HEK293 (cell line): ENCODE data around the gene LRP1.

ENCODE experiments used
- BCL11A ChIP-seq: fragments of 450-650 bp; formaldehyde crosslinking; IDR thresholded peaks from 2 replicates; pipeline ENCODE4 v1.5.1; 2016; ENCODE audit warnings: low read depth, missing biosample characterization, missing genetic modification characterization
- GLI2 ChIP-seq: fragments of 450-650 bp; formaldehyde crosslinking; IDR thresholded peaks from 2 replicates; pipeline ENCODE4; 2017; ENCODE audit warnings: missing biosample characterization, missing genetic modification characterization, low read depth, borderline replicate concordance
- GLIS1 ChIP-seq: fragments of 450-650 bp; formaldehyde crosslinking; IDR thresholded peaks from 2 replicates; pipeline ENCODE4 v1.5.1; 2016; ENCODE audit warnings: missing biosample characterization, missing genetic modification characterization
- HIC1 ChIP-seq: fragments of 450-650 bp; formaldehyde crosslinking; IDR thresholded peaks from 2 replicates; pipeline ENCODE4 v1.5.1; 2016; ENCODE audit warnings: missing biosample characterization, missing genetic modification characterization
- KLF9 ChIP-seq: fragments of 450-650 bp; formaldehyde crosslinking; IDR thresholded peaks from 2 replicates; pipeline ENCODE4 v1.5.1; 2016; ENCODE audit warnings: missing biosample characterization, missing genetic modification characterization, low read depth
- PATZ1 ChIP-seq: fragments of 450-650 bp; formaldehyde crosslinking; IDR thresholded peaks from 2 replicates; pipeline ENCODE4 v1.5.1; 2016; ENCODE audit warnings: missing biosample characterization, missing genetic modification characterization
- PRDM4 ChIP-seq: fragments of 450-650 bp; formaldehyde crosslinking; IDR thresholded peaks from 2 replicates; pipeline ENCODE4 v1.5.1; 2017; ENCODE audit warnings: missing biosample characterization, missing genetic modification characterization
- REST ChIP-seq: fragments of 450-650 bp; formaldehyde crosslinking; IDR thresholded peaks from 2 replicates; pipeline ENCODE4 v1.5.1; 2016; ENCODE audit warnings: missing biosample characterization, missing genetic modification characterization
- SP3 ChIP-seq: fragments of 450-650 bp; formaldehyde crosslinking; IDR thresholded peaks from 2 replicates; pipeline ENCODE4 v1.5.1; 2016; ENCODE audit warnings: missing biosample characterization, missing genetic modification characterization
- TSHZ1 ChIP-seq: fragments of 450-650 bp; formaldehyde crosslinking; IDR thresholded peaks from 2 replicates; pipeline ENCODE4 v1.5.1; 2016; ENCODE audit warnings: missing biosample characterization, missing genetic modification characterization, borderline replicate concordance
- ZBTB21 ChIP-seq: fragments of 450-650 bp; formaldehyde crosslinking; IDR thresholded peaks from 2 replicates; pipeline ENCODE4 v1.5.1; 2017; ENCODE audit warnings: missing biosample characterization, missing genetic modification characterization
- ZBTB7A ChIP-seq: fragments of 450-650 bp; formaldehyde crosslinking; IDR thresholded peaks from 2 replicates; pipeline ENCODE4 v1.5.1; 2016; ENCODE audit warnings: low read depth, missing biosample characterization, missing genetic modification characterization
- ZNF341 ChIP-seq: fragments of 450-650 bp; formaldehyde crosslinking; IDR thresholded peaks from 2 replicates; pipeline ENCODE4; 2016; ENCODE audit warnings: low read depth, missing biosample characterization, missing genetic modification characterization
- ZNF404 ChIP-seq: fragments of 450-650 bp; formaldehyde crosslinking; IDR thresholded peaks from 2 replicates; pipeline ENCODE4 v1.5.1; 2017; ENCODE audit warnings: missing biosample characterization, missing genetic modification characterization
- ZNF580 ChIP-seq: fragments of 450-650 bp; formaldehyde crosslinking; IDR thresholded peaks from 2 replicates; pipeline ENCODE4 v1.5.1; 2016; ENCODE audit warnings: missing biosample characterization, missing genetic modification characterization
- ZNF654 ChIP-seq: fragments of 450-650 bp; formaldehyde crosslinking; IDR thresholded peaks from 2 replicates; pipeline ENCODE4 v1.5.1; 2016; ENCODE audit warnings: low read depth, missing biosample characterization, missing genetic modification characterization
- ZNF692 ChIP-seq: fragments of 450-650 bp; formaldehyde crosslinking; IDR thresholded peaks from 2 replicates; pipeline ENCODE4 v1.5.1; 2016; ENCODE audit warnings: missing biosample characterization, missing genetic modification characterization
- ZNF777 ChIP-seq: fragments of 450-650 bp; formaldehyde crosslinking; IDR thresholded peaks from 2 replicates; pipeline ENCODE4 v1.5.1; 2017; ENCODE audit warnings: missing biosample characterization, missing genetic modification characterization, borderline replicate concordance
- ZNF830 ChIP-seq: fragments of 450-650 bp; IDR thresholded peaks from 2 replicates; pipeline ENCODE4 v1.5.0; 2018; ENCODE audit warnings: missing biosample characterization, missing genetic modification characterization, low read depth, mild to moderate bottlenecking, moderate library complexity

Gene LRP1

GRCh38 chr12:57088354-57089270 lies 39.7 kb upstream of the LRP1 start, which contains the start of gene NAB2 (continued):
- TF ChIP-seq ZNF692 (tag by site-specific recombination) (peak; percentile 53; the same call in 1 of the 2 replicates), ZBTB21 (tag by site-specific recombination) (no peak), ZNF580 (tag by site-specific recombination) (no peak), PRDM4 (peak; percentile 49; the same call in 1 of the 2 replicates), ZNF830 (tag by site-specific recombination) (no peak), PATZ1 (tag by site-specific recombination) (peak; percentile 7; the same call in 1 of the 2 replicates), SP3 (peak; percentile 34), REST (tag by site-specific recombination) (peak; percentile 85), ZNF777 (tag by site-specific recombination) (peak; percentile 58), HIC1 (tag by site-specific recombination) (peak; percentile 91), GLIS1 (peak; percentile 6), ZNF654 (tag by site-specific recombination) (no peak), GLI2 (tag by site-specific recombination) (no peak), ZNF341 (tag by site-specific recombination) (peak; percentile 83), KLF9 (peak; percentile 39), TSHZ1 (tag by site-specific recombination) (no peak), ZBTB7A (peak; percentile 72; the same call in 1 of the 2 replicates), BCL11A (tag by site-specific recombination) (peak; percentile 60; the same call in 1 of the 2 replicates), ZNF404 (tag by site-specific recombination) (no peak)
